PC-9 (cell line): ENCODE results near the gene HSD17B11. TPM values are rescaled to one million over a fixed set of nuclear protein-coding genes. Genes with fewer than 3 reads are reported as not detected.

Experiments
- BruUV-seq: library from RNA; stranded (reverse); fragments of 400-500 nt; replicated peaks from 2 replicates; lab custom pipeline; 2021; lab: Mats Ljungman, UMichigan
- CTCF ChIA-PET: fragments of 300-600 bp; sonication (Branson Sonifier 250); formaldehyde crosslinking; loops from one replicate; lab custom pipeline; 2022; ENCODE audit warnings: antibody characterized with exemption; lab: Charles Lee
- POLR2A ChIA-PET: fragments of 300-600 bp; sonication (Branson Sonifier 250); formaldehyde crosslinking; loops from one replicate; lab custom pipeline; 2022; ENCODE audit warnings: antibody characterized with exemption; ENCODE audit not compliant: unreplicated experiment; lab: Charles Lee
- DNase-seq, 2 experiments: peaks; one replicate each; pipeline versions ENCODE4 v3.0.0 to v3.0.0-alpha.2; 2015 to 2022; ENCODE audit warnings: mixed read lengths in 1 of 2
- H2AFZ ChIP-seq: fragments of 200-600 bp; sonication (generic); 2 replicates; pipeline ENCODE4 v1.8.1; 2017; ENCODE audit warnings: antibody characterized with exemption
- H3F3A ChIP-seq: fragments of 200-600 bp; sonication (generic); 2 replicates; pipeline ENCODE4 v1.8.1; 2017; ENCODE audit warnings: antibody characterized with exemption, mild to moderate bottlenecking, low read depth; ENCODE audit not compliant: insufficient read depth
- H3K27ac ChIP-seq: fragments of 200-600 bp; sonication (generic); 2 replicates; pipeline ENCODE4 v1.6.1; 2016; ENCODE audit warnings: mixed run types
- H3K27me3 ChIP-seq: fragments of 200-600 bp; sonication (generic); 2 replicates; pipeline ENCODE4 v1.6.1; 2016; ENCODE audit warnings: low read depth, mixed run types; ENCODE audit not compliant: insufficient read depth
- H3K36me3 ChIP-seq: fragments of 200-600 bp; sonication (generic); 2 replicates; pipeline ENCODE4 v1.6.1; 2016; ENCODE audit warnings: low read depth, mixed run types
- H3K4me1 ChIP-seq: fragments of 200-600 bp; sonication (generic); replicated peaks from 2 replicates; pipeline ENCODE4 v1.6.1; 2016; ENCODE audit warnings: mixed run types; ENCODE audit not compliant: insufficient read depth
- H3K4me2 ChIP-seq: fragments of 200-600 bp; sonication (generic); 2 replicates; pipeline ENCODE4 v1.6.1; 2017; ENCODE audit warnings: mixed run types
- H3K4me3 ChIP-seq: fragments of 200-600 bp; sonication (generic); 2 replicates; pipeline ENCODE4 v1.6.1; 2016; ENCODE audit warnings: mixed run types
- H3K79me2 ChIP-seq: fragments of 200-600 bp; sonication (generic); 2 replicates; pipeline ENCODE4 v1.6.1; 2017; ENCODE audit warnings: low read depth, mixed run types
- H3K9me2 ChIP-seq: fragments of 200-600 bp; sonication (generic); 2 replicates; pipeline ENCODE4 v1.8.1; 2017; ENCODE audit warnings: mild to moderate bottlenecking; ENCODE audit not compliant: insufficient read depth
- H3K9me3 ChIP-seq: fragments of 200-600 bp; sonication (generic); 2 replicates; pipeline ENCODE4 v1.8.1; 2016; ENCODE audit warnings: low read depth; ENCODE audit not compliant: insufficient read depth
- H4K20me1 ChIP-seq: fragments of 200-600 bp; sonication (generic); 2 replicates; pipeline ENCODE4 v1.8.1; 2017; ENCODE audit not compliant: insufficient read depth
- CTCF ChIP-seq: fragments of 200-600 bp; sonication (generic); conservative IDR thresholded peaks from 2 replicates; pipeline ENCODE4 v1.6.1; 2017; ENCODE audit warnings: mixed run types, antibody characterized with exemption, mild to moderate bottlenecking, moderate library complexity
- EZH2 ChIP-seq: fragments of 200-600 bp; sonication (generic); IDR thresholded peaks from 2 replicates; pipeline ENCODE4 v1.8.0; 2017; ENCODE audit warnings: antibody characterized with exemption, low read depth
- intact Hi-C: fragments of 100-400 bp; cut with micrococcal nuclease; formaldehyde crosslinking; loops from one replicate; pipeline ENCODE4 v1.10.0; 2022; ENCODE audit not compliant: unreplicated experiment
- total RNA-seq: library from RNA; stranded (reverse); gene quantifications from 2 replicates; pipeline ENCODE4 v1.2.3, GENCODE V29; 2021

The HSD17B11 gene
- total RNA-seq, 1 experiment from 2014 or later = 26.9 TPM

- CTCF ChIA-PET = no interaction called here
- intact Hi-C loops = no loop called here
- TF ChIP-seq CTCF = no peak
- TF ChIP-seq EZH2 = no peak
- peaks cover 6% of the 10 kb centered on the region; the same call in 1 of the 2 replicates for H3K79me2 ChIP-seq
- H3K9me2 ChIP-seq = no peaks in the 10 kb centered on the region
- H3K4me1 ChIP-seq = 0 out of 2 replicates have a peak, but pooled peaks cover 6% of the 10 kb centered on the region
- BruUV-seq = no TSS peak
- POLR2A ChIA-PET = no interaction called here
- no peak for DNase-seq
- H3K27me3 ChIP-seq = no peaks in the 10 kb centered on the region
- no peak overlapping the region for H2AFZ ChIP-seq
- no peak overlapping the region for H3K27ac ChIP-seq
- no peak overlapping the region for H3K4me3 ChIP-seq
- no peak overlapping the region for H3K4me2 ChIP-seq
- no peaks in the 10 kb centered on the region for H3K9me3 ChIP-seq
- no peaks in the 10 kb centered on the region for H3F3A ChIP-seq
- no peaks in the 10 kb centered on the region for H4K20me1 ChIP-seq
- H3K36me3 ChIP-seq = no peaks in the 10 kb centered on the region
Measured at GRCh38 chr4:87416965-87417364, 26.0 kb upstream of the HSD17B11 start.

- no peaks in the 10 kb centered on the region for H3K4me1 ChIP-seq
- no peaks in the 10 kb centered on the region for H3F3A ChIP-seq
- BruUV-seq = no TSS peak
- TF ChIP-seq EZH2 = no peak
- no peak for TF ChIP-seq CTCF
- H3K4me3 ChIP-seq = no peak overlapping the region
- ChIA-PET POLR2A (no interaction called here), CTCF (no interaction called here)
- H3K9me3 ChIP-seq = no peaks in the 10 kb centered on the region
- no peak overlapping the region for H2AFZ ChIP-seq
- no peak overlapping the region for H3K27ac ChIP-seq
- no peaks in the 10 kb centered on the region for H3K36me3 ChIP-seq
- no peaks in the 10 kb centered on the region for H3K27me3 ChIP-seq
- intact Hi-C loops = no loop called here
- no peak overlapping the region for H3K4me2 ChIP-seq
- no peaks in the 10 kb centered on the region for H3K9me2 ChIP-seq
- H4K20me1 ChIP-seq = no peaks in the 10 kb centered on the region
- no peak for DNase-seq
- H3K79me2 ChIP-seq = no peaks in the 10 kb centered on the region
Measured at GRCh38 chr4:87414816-87415215, 23.8 kb upstream of the HSD17B11 start.

GRCh38 chr4:87410679-87411078 is 19.7 kb upstream of the HSD17B11 start:
- Histone ChIP-seq H3K27me3 (no peaks in the 10 kb centered on the region), H3K9me3 (no peaks in the 10 kb centered on the region), H3K27ac (no peak overlapping the region), H4K20me1 (no peaks in the 10 kb centered on the region), H3K36me3 (no peaks in the 10 kb centered on the region), H3K79me2 (no peaks in the 10 kb centered on the region), H2AFZ (no peak overlapping the region), H3K4me1 (no peaks in the 10 kb centered on the region), H3F3A (no peaks in the 10 kb centered on the region), H3K4me2 (no peak overlapping the region), H3K9me2 (no peaks in the 10 kb centered on the region), H3K4me3 (no peak overlapping the region)
- DNase-seq = no peak
- intact Hi-C loops = no loop called here
- no TSS peak for BruUV-seq
- POLR2A ChIA-PET = no interaction called here
- no peak for TF ChIP-seq EZH2
- no peak for TF ChIP-seq CTCF
- CTCF ChIA-PET = no interaction called here
